ENCODE measurements around the gene TTC22. TPM values are rescaled to one million over a fixed set of nuclear protein-coding genes. Genes with fewer than 3 reads are reported as not detected.

Gene TTC22
- 1 to 10 TPM in 2 of 4 donors, under 1 TPM in 1, not detected in 1; 0.93 to 7.3 (median 1.0) TPM for total RNA-seq

DNA sequence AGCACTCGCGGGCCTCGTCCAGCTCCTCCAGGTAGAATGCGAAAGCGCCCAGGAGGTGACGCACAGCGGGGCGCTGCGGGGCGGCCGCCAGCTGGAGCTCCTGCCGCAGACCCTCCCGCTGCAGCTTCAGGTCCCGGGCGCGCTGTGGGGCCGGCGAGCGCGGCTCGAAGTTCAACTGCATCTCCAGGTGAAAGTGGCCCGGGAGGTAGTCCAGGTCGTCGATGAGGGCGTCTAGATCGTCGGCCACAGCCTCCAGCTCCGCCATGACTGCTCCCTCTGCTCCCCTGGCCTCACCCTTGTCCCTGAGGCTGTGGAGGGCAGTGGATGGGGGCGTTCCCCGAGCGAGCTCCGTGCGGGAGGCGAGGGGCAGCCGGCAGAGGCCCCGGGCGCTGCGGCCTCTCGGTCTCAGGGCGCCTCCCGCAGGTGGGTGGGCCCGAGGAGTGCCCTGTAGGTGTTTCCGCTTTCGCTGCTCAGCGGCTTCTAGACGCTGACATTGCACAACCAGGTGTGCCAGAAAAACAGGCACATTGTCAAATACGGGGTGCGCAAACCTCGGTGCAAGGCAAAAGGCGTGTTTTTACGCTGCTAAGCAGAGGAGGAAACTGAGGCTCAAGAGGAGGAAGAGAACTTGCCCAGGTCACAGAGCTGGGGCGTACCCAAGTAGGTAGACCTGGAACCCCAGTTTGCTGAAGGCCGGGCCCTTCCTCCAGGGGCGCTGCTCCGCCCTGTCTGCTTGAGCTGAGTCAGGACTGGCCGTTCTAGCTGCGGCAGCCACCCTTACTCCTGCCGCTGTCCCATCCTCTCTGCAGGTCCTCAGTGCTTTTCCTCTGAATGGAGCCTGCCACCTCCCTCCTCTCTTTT, at the start of gene TTC22:
Gene TTC22, minus strand, starts transcription at position 425 of the 861 bp plus-strand sequence. Its CDS starts 160 bp downstream, at position 265.
- Histone ChIP-seq H3K4me3 (peak within 1 kb of the TSS; percentile 8 to 44), H3K36me3 (no peaks in the 10 kb centered on the region), H3K27me3 (peaks cover 58% of the 10 kb centered on the region), H3K27ac (no peak within 1 kb of the TSS), H3K9me3 (no peaks in the 10 kb centered on the region), H3K4me1 (peaks cover 0 to 14% (median 3%) of the 10 kb centered on the region in 3 donors)
- WGBS, 2 donors (ENCODE audit: low coverage in 1 of 2) = 5 to 20% methylated on average over 10 to 17 of the region's 58 CpGs
- TF ChIP-seq CTCF (IDR thresholded peaks at IDR 0.05) (peak in 2 of 4 experiments; percentile 12 to 29), EP300 (IDR thresholded peaks at IDR 0.05) (no peak)
- peak; percentile 25 for ATAC-seq

GRCh38 chr1:54850737-54851136, 49.6 kb upstream of the TTC22 start:
- peak; percentile 85 for ATAC-seq
- H3K36me3 ChIP-seq = peaks cover 0 to 38% of the 10 kb centered on the region in 2 donors
- TF ChIP-seq POLR2A (IDR thresholded peaks at IDR 0.05) = no peak
- no peak for TF ChIP-seq CTCF (IDR thresholded peaks at IDR 0.05)
- TF ChIP-seq POLR2AphosphoS5 (IDR thresholded peaks at IDR 0.05) = no peak
- no peak for TF ChIP-seq EP300 (IDR thresholded peaks at IDR 0.05)
- peak overlapping the region in 1 of 4 donors; percentile 34 for H3K27ac ChIP-seq
- H3K4me1 ChIP-seq = peaks cover 0 to 4% (median 0%) of the 10 kb centered on the region in 3 donors
- H3K4me3 ChIP-seq = no peak overlapping the region
- no peaks in the 10 kb centered on the region for H3K9me3 ChIP-seq
- whole genome bisulfite sequencing, 2 donors (ENCODE audit: low coverage in 1 of 2) = 60 to 92% methylated on average over 5 to 8 of the region's 9 CpGs
- no peaks in the 10 kb centered on the region for H3K27me3 ChIP-seq

- H3K36me3 ChIP-seq = peaks cover 0 to 38% of the 10 kb centered on the region in 2 donors
- H3K4me1 ChIP-seq = peaks cover 0 to 4% (median 0%) of the 10 kb centered on the region in 3 donors
- H3K27me3 ChIP-seq = no peaks in the 10 kb centered on the region
- WGBS, 2 donors (ENCODE audit: low coverage in 1 of 2) = 63 to 76% methylated on average over 5 of the region's 5 CpGs
- no peak for TF ChIP-seq POLR2A (IDR thresholded peaks at IDR 0.05)
- TF ChIP-seq POLR2AphosphoS5 (IDR thresholded peaks at IDR 0.05) = no peak
- no peak for TF ChIP-seq EP300 (IDR thresholded peaks at IDR 0.05)
- no peak for TF ChIP-seq CTCF (IDR thresholded peaks at IDR 0.05)
- no peak overlapping the region for H3K4me3 ChIP-seq
- peak overlapping the region in 1 of 4 donors; percentile 34 for H3K27ac ChIP-seq
- H3K9me3 ChIP-seq = no peaks in the 10 kb centered on the region
- no peak for ATAC-seq
These were observed 49.1 kb upstream of the TTC22 start for GRCh38 chr1:54850069-54850730.

DNA sequence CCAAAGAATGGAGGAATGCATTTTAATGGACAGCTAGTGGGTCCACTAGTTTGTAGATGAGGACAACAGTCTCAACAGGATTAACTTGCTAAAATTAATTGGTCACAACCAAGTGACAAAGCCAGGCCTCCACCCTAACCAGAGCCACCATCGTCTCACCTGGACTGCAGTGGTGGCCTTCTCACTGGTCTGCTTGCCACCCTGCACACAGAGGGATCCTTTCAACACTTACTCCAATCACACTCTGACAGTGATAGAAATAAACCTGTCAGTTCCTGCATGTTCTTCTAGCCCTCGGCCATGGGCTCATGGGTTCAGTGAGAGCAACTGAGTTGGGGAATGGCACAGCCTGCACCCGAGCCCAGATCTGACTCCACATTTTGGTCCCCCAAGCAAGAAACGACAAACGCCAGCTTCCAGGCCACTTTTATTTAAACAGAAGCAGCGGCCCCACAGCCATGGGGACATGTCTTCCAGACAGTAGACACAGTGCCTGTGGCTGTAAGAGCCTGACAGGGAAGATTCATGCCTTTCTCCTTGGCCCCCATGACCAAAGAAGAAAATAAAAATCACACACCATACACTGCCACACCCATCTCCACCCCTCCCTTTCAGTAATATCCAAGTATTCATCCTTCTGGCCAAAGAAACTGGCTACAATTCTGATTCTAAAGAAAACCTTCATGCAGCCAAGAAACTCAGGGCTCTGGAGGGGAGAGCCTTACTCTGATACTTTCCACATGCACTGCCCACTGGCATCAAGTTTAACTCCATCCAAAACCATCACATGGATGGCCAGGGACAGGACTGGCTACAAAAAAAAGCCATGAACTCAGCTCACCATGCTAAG, 48.3 kb upstream of the TTC22 start:
- no peak for ATAC-seq
- H3K36me3 ChIP-seq = peaks cover 0 to 38% of the 10 kb centered on the region in 2 donors
- no peak overlapping the region for H3K4me3 ChIP-seq
- H3K9me3 ChIP-seq = no peaks in the 10 kb centered on the region
- TF ChIP-seq POLR2A (IDR thresholded peaks at IDR 0.05) (no peak), POLR2AphosphoS5 (IDR thresholded peaks at IDR 0.05) (no peak), CTCF (IDR thresholded peaks at IDR 0.05) (no peak), EP300 (IDR thresholded peaks at IDR 0.05) (no peak)
- H3K27ac ChIP-seq = peak overlapping the region in 1 of 4 donors; percentile 34
- H3K4me1 ChIP-seq = peaks cover 0 to 4% (median 0%) of the 10 kb centered on the region in 3 donors
- H3K27me3 ChIP-seq = no peaks in the 10 kb centered on the region
- 71 to 80% methylated on average over 1 to 2 of the region's 6 CpGs for WGBS, 2 donors (ENCODE audit: low coverage in 1 of 2)
